Jurkat, Clone E6-1 (cell line): ENCODE data around the gene CFAP99.
"Not testable (repeated sequence)": the region's sequence is repeated elsewhere in the genome, so short reads cannot be mapped to it uniquely, and the experiment has no call there.

Experiments
- DNase-seq: peaks from one replicate; pipeline ENCODE4 v3.0.0-alpha.2; 2011; ENCODE audit warnings: low read depth, low spot score
- H3K4me3 ChIP-seq: 2 replicates; pipeline ENCODE4 v1.5.1; 2011; ENCODE audit warnings: mild to moderate bottlenecking, low read length, control low read depth, moderate library complexity

CFAP99 gene

DNA sequence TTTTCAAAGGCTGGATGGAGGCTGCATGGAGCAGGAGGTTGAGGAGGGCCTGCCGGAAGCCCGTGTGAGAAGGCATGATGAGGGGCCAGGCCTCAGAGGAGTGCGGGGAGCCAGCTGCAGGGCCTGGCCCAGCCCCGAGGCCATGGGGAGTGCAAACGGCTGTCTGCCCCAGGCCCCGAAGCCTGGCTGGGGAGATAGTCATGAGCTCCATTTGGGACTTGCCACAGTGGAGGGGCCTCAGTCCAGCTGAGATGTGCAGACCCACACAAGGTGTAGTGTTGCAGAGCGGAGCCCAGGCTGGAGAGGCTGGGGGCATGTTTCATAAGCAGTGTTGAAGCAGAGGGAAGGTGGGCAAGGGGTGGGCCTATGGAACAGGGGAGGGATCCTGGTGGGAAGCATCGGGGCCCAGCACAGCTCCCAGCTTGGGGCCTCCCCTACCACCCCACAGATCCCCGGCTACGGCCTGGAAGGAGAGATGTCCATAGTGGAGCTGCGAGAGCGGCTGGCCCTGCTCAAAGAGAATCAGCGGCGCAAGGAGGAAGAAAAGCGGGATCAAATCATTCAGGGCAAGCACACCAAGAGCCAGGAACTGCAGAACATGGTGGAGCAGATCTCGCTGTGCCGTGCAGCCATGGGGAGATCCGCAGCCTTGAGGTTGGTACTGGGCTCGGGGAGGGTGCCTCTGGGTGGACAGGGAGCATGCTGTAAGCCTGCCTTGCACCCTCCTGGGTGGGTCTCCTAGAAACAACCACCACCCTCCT is 41.0 kb downstream of the CFAP99 start:
- H3K4me3 ChIP-seq = no peak overlapping the region
- DNase-seq = no peak

DNA sequence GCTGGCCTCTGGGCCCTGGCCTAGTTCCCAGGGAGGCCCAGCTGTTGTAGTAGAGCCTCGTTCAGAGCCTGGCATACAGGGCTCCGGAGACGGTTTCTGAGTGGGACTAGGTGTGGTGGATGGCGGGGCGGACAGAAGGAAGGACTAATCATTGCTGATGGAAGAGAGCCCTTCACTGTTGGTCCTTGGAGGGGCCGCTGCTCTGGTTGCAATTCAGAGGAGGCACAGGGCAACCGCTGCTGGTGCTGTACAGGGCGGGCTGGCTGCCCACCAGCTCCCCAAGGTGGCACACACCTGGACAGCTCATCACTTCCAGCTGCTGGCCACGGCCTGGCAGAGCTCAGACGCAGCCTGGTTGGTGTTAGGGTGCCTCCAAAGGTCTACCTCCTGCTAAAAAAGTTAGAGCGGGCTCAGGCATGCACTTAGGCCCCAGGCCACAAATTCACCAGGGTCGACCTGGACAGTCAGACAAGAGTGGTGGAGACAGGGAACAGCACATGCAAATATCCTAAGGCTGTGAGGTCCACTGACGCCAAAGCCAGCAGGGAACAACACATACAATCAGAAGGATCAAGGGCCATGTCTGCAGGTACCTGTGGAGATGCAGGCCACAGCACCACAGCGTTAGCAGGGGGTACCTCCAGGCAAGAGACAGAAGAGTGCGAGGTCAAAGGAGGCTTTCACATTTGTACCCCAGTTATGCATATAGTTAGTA is 42.6 kb downstream of the CFAP99 start:
- DNase-seq = no peak
- no peak overlapping the region for H3K4me3 ChIP-seq

DNA sequence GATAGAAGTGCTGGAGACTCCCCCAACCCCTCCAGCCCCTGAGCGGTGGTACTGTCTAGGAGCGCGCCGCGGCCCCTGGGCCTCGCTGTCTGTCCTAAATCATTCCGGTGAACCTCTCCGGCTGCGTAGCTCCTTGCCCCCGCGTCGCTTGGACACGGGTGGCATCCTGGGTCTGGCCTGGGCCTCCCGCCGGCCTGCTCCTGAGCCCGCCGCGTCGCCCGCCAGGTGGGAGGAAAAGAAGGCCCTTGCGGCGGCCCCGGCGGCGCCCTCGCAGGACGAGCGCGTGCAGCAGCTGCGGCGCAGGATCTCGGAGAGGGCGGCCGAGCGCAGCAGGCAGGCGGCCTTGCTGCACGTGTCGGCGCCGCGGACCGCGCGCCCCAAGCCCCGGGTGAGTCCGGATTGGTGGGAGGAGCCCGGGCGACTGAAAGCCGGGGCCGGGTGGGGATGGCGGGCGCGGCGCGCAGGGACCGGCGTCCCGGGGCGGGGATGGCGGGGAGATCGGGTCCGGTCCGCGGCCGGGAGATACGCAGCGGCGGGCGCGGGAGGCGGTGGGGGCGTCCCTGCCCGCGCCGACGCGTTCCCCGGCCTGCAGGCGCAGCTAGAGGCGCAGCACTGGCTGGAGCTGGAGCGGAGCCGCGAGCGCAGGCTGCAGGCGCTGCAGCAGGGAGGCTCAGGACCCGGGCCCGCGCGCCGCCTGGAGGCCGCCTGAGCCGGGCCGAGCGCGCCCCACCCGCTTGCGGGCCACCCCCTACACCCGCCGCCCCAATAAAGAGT is 43.6 kb downstream of the CFAP99 start:
- peak overlapping the region; percentile 23; the same call in 1 of the 2 replicates for H3K4me3 ChIP-seq
- DNase-seq = peak; percentile 25

DNA sequence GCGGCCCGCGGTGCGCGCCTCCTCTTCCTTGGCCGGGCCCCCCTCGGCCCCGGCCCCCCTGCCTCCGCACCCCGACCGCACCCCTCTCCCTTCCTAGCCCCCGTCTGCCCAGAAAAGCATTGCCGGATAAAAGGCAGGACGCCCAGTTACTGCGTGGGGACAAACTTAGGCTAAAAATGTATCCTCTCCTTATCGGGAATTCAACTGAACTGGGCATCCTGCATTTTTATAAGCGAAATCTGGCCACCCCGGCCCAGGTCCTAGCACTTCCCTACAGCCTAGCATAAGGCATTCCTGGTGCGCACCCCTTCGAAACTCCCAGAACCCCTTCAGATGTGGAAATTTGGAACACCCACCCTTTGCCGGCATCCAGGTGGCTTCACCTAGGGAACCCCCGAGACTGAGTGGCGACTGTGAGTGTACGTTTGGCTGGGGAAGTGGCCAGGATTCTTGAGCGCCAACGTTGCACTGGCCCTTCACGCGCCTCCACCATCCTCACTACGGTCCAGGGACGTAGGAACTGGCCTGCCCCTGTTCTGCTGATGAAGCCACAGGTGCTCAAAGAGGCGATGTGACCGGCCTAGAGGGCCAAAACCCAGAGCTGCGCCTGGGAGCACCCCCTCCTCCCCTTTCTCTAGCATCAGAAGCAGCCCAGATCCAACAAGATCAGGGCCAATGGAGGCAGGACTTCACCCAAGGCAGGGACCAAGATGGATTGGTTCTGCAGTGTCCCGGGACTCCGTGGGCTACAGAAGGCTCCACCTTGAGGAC is 44.4 kb downstream of the CFAP99 start:
- H3K4me3 ChIP-seq = peak overlapping the region; percentile 23
- DNase-seq = no peak

DNA sequence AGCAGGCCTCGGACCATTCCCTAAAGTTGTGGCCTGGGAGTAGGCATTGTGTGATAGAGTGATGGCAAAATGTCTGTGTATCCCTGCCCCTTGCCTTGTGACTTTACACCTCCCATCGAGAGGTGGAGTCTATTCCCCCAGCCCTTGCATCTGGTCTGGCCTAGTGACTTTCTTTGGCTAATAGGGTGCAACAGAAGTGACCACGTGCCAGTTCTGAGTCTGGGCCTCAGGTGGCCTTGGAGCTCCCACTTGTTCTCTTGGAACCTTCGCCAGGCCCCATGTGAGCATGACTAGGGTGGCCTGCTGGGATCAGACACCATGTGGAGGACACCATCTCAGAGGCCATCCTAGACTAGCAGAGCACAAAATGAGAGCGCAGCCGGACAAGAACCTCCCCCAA is 46.3 kb downstream of the CFAP99 start:
- no peak overlapping the region for H3K4me3 ChIP-seq
- DNase-seq = no peak

DNA sequence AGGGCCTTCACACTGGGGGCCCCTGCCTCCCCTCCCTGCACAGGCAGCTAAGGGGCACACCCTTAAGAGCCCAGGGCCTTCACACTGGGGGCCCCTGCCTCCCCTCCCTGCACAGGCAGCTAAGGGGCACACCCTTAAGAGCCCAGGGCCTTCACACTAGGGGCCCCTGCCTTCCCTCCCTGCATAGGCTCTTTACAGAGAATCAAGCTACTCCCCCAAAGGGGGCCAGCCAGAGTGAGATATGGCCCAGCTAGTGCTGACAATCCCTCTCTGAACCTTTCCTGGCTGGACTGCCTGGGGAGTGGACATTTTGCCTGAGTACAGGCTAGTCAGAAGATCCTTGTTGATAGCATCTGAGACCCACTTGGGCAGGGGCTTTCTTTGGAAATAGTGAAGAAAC is 46.8 kb downstream of the CFAP99 start:
- not testable (repeated sequence) for DNase-seq, H3K4me3 ChIP-seq

DNA sequence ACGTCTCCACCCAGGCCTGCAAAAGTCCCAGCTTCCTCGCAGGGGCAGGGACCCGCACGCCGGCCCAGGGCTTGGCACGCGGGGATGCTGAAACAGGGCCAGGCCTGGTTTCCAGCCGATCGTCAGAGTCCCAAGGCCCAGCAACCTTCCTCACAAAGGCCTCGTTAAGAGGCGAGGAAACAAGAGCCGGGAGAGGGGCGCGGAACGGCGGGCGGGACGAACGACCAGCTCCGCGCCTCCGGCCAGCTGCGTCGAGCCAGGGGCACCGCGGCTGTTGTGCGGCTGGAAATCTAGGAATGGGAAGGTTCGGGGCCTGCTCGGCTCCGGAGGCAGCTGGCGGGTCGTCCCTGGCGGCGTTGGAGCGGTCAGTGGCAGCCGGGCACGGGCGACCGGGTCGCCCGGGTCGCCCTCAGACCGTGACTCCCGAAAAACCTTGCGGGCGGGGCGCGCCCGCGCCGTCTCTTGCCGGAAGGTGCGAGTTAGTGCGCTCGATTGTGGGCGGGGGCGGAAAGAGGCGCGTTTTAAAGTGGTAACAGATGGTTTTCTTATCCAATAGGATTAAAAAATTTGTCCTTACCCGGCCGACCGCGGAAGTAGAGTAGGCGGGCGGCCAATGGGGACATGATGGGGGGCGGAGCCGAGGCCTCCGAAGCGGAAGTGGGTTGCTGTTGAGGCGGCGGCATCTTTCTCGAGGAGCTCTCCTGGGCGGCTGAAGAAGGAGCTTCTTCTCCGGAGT is 49.9 kb downstream of the CFAP99 start, which contains the start of gene RNF4:
Gene RNF4 (plus strand): TSS at position 651 of the 736 bp plus-strand sequence. CDS start 21,388 bp downstream, outside the sequence.
- peak; percentile 96 for DNase-seq
- peak within 1 kb of the TSS; percentile 66 for H3K4me3 ChIP-seq

DNA sequence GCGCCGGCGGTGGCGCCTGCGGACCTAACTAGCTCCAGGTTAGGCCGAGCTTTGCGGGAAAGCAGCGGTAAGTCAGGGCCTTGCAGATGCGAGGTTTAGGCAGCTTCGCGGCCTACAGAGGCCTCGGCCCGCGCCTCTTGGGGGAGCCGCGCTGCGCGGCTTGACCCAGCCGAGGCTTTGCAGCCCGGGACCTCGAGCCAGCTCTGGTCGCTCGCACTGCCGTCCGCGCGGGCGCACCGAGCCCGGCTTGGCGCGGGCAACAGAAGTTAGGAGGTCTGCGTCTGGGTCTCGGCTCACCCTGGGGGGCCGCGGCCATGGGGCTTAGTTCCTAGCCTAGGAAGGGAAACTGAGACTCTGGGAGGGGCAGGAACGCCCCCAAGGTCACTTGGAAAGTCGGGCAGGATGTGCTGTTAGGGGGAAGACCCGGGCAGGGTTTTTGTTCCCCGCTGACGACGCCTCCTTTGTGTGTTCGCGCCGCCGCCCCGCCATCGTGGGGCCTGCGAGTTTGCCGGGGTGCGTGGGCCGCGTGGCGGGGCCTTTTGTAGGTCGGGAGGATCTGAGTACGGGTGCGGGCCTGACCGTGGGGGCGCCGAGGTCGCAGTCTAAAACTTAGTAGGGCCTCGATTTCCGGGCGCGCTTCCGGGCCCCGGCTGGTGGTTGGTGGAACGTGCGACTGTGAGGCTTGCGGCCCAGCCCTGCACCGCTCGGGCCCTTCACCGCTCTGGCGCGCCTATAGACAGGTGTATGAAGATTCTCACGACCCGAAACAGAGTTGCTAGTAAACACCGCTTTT is 50.6 kb downstream of the CFAP99 start:
- DNase-seq = peak; percentile 53
- H3K4me3 ChIP-seq = peak overlapping the region; percentile 66

DNA sequence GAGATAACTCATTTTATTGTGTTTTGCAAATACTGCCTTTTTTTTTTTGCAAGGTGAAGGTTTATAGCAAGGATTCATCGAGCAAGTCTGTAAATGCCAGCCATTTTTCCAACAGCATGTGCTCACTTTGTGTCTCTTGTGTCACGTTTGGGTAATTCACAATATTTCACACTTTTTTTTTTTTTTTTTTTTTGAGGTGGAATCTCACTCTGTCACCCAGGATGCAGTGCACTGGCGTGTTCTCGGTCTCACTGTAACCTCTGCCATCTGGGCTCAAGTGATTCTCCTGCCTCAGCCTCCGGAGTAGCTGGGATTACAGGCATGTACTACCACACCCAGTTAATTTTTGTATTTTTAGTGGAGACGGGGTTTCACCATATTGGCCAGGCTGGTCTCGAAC is 52.0 kb downstream of the CFAP99 start:
- H3K4me3 ChIP-seq = peak overlapping the region; percentile 66
- no peak for DNase-seq

DNA sequence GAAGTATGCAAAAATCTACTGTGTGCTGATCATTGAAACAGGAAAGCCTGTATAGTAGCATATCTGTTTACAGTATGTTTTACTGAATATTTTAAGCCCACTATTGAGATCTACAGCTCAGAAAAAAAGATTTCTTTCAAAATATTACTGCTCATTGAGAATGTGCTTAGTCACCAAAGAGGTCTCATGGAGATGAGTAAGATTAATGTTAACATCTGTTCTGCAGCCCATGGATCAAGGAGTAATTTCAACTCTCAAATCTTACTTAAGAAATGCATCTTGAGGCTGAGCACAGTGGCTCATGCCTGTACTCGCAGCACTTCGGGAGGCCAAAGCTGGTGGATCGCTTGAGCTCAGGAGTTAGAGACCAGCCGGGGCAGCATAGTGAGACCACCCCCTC is 53.4 kb downstream of the CFAP99 start:
- no peak overlapping the region for H3K4me3 ChIP-seq
- DNase-seq = no peak

DNA sequence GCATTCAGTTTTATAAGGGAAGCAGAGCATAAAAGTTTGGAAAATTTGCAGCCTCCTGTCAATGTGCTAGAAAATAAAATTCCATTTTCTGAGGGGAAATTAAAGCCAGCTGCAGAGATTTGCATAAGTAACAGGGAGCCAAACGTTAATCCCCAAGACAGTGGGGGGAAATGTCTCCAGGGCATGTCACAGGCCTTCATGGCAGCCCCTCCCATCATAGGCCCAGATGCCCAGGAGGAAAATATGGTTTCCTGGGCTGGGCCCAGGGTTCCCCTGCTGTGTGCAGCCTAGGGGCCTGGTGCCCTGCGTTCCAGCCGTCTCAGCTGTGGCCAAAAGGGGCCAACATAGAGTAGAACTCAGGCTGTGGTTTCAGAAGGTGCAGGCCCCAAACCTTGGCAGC is 59.5 kb downstream of the CFAP99 start:
- H3K4me3 ChIP-seq = no peak overlapping the region

DNA sequence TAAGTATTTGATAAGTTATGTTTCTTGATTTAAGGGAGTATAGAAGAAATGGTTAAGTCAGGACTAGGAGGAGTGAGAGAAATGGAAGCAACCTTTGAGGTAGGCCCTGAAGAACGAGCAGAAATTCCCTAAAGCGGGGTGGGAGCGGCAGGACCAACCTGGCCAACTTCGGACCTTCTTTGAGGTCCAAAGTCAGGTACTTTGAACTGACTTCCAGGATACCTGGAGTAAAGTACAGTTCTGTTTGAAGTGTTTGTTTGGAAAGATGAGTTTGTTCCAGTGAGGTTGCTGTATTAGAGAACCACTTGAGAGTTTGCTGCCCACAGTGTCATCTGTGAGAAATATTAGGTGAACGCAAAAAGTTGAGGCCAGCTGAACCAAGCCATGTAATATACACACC is 61.9 kb downstream of the CFAP99 start:
- no peak overlapping the region for H3K4me3 ChIP-seq

More for the DNA sequence above, 59.5 kb downstream of the CFAP99 start:
- no peak for DNase-seq

DNA sequence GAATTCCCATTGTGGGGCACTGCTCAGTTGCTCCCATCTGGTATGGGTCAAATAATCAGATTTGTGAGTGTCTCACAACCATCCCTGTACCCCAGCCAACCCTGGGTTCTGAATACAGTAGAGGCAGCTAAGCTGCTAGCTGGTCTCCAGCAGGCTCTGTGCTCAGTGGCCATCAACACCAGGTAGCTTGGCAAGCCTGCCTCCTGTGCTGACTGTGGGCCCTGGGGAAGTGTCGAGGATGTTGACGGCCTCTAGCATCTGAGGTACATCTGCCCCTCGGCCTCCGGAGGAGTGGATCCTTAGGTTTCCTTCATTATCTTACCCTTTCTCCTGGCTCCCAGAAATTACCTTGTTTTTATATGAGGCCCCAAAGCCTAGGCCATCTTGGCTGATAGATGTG is 63.4 kb downstream of the CFAP99 start:
- no peak for DNase-seq
- no peak overlapping the region for H3K4me3 ChIP-seq

More for the DNA sequence above, 61.9 kb downstream of the CFAP99 start:
- DNase-seq = no peak

DNA sequence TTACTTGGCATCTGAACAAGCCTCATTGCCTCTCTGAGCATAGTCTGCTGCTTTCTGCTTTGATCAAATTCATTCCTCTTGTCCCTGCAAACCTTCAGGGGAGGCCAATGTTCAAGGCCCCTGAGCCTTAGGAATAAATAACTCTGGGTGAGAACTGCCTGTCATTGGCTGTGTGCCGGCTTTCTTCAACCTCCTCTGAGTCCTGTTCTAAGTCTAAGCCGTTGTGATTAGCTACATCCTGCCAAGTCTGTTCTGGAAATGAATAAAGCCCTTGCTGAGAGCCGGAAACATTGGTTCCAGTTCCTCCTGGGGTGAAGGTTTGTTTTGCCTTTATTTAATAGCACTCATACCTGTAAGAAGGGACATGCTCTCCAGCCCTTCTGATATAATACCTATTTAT is 63.9 kb downstream of the CFAP99 start:
- DNase-seq = no peak
- H3K4me3 ChIP-seq = no peak overlapping the region

DNA sequence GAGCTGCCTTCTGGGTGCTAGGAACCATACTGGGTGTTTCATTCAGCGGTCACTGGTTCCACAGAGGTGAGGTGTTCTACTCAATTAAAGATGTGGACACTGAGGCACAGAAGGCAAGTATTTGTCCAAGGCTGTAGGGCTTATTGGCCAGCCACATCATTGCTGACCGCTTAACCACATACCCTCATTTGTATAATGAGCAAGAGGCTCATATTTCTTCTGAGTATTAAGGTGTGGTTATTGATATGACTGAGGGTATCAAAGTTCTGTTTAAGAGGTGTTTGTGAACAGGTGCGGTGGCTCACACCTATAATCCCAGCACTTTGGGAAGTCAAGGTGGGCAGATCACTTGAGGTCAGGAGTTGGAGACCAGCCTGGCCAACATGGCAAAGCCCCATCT is 64.5 kb downstream of the CFAP99 start:
- no peak overlapping the region for H3K4me3 ChIP-seq
- no peak for DNase-seq

DNA sequence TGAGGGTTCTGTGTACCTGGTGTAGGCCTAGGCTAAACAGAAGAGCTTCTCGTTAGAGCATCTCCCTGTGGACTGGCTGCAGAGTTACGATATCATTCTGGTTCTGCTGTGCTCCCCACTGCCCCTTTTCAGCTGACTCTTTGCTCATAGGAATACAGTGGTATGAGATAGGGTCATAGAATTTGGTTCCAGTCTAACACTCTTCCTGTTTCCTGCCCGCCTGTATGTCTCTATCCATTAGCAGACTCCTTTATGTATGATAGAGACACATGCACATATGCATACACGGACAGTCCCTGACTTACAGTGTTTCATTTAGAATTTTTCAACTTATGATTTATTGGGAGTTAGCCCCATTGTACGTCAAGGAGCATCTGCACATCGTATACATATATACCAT is 65.4 kb downstream of the CFAP99 start:
- no peak for DNase-seq
- H3K4me3 ChIP-seq = no peak overlapping the region

DNA sequence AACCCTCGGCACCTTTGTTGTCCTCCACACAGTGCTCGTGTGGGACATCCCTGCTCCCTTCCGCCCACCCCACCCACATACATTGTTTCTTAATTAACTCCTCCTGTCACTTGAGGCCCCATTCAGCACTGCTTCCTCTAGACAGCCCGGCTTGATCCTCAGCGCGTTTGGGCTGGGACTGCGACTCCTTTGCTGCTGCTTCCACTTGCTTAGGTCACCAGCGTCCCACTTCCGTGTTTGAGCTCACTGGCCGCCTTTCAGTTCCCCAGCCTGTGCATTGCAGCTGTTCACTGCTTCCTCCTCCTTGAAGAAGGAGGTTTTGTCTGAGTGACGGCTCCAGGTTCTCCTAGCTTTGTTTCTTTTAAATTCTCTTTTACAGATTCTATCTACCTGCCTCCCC is 66.2 kb downstream of the CFAP99 start:
- no peak overlapping the region for H3K4me3 ChIP-seq
- DNase-seq = no peak

DNA sequence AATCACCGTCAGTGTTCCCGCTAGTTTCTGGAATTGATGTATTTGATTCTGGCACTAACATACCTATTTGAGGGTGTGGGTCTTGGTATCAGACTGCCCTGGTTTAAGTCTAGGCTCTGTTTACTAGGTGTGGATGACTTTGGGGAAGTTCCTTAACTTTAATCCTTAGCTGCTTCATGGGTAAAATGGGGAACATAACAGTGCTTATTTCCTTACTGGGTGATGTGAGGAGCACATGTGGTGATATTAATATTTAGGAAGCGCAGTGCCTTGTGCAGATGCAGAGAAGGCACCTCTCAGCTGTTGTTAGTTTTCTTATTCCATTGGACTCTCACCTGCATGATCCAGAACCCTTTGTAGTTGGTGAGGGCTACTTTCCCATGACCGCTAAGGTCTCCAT is 67.2 kb downstream of the CFAP99 start:
- no peak overlapping the region for H3K4me3 ChIP-seq
- DNase-seq = no peak
